Measurements from ENCODE around the gene SPATA20.

GRCh38 chr17:50533720-50534148 is 13.2 kb upstream of the SPATA20 start:
- no peak for TF ChIP-seq FOS (IDR thresholded peaks at IDR 0.05; ENCODE audit: low read depth, low read length)
- TF ChIP-seq POLR2A (IDR thresholded peaks at IDR 0.05; ENCODE audit: low read depth, low read length) = no peak
- TF ChIP-seq, protein P1, sequence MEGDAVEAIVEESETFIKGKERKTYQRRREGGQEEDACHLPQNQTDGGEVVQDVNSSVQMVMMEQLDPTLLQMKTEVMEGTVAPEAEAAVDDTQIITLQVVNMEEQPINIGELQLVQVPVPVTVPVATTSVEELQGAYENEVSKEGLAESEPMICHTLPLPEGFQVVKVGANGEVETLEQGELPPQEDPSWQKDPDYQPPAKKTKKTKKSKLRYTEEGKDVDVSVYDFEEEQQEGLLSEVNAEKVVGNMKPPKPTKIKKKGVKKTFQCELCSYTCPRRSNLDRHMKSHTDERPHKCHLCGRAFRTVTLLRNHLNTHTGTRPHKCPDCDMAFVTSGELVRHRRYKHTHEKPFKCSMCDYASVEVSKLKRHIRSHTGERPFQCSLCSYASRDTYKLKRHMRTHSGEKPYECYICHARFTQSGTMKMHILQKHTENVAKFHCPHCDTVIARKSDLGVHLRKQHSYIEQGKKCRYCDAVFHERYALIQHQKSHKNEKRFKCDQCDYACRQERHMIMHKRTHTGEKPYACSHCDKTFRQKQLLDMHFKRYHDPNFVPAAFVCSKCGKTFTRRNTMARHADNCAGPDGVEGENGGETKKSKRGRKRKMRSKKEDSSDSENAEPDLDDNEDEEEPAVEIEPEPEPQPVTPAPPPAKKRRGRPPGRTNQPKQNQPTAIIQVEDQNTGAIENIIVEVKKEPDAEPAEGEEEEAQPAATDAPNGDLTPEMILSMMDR (conservative IDR thresholded peaks at IDR 0.05; ENCODE audit: low read depth, low read length) = no peak
- TF ChIP-seq RAD21 (IDR thresholded peaks at IDR 0.05; ENCODE audit: low read length) = no peak
- TF ChIP-seq NFE2L2 (IDR thresholded peaks at IDR 0.05; ENCODE audit: low read depth, low read length) = no peak
